GM18526 (cell line): ENCODE data around the gene LRIG3.

Experiments used
- POLR2A ChIP-seq: IDR thresholded peaks from 3 replicates; pipeline ENCODE4 v1.6.1; 2011; ENCODE audit not compliant: insufficient read length; ENCODE audit errors: extremely low read depth

Gene LRIG3

DNA sequence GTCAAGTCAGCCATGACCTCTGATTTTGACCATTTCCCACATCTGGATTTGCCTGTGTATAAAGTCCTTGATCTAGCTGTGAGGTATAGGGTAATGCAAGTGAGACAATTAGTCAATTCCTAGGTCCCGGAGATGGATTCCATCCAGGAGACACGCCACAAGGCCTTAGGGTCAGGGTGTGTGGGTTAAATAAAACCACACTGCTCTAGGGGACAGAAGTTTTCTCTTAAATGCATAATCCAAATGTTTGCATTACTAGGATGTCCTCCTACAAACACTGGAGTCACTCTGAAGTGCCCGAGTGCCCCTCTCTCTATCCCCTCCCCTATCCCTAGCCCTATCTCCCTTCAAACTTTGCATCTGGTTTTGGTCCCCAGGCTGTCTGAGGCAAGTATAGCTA is 26.8 kb downstream of the LRIG3 start:
- TF ChIP-seq POLR2A = no peak

DNA sequence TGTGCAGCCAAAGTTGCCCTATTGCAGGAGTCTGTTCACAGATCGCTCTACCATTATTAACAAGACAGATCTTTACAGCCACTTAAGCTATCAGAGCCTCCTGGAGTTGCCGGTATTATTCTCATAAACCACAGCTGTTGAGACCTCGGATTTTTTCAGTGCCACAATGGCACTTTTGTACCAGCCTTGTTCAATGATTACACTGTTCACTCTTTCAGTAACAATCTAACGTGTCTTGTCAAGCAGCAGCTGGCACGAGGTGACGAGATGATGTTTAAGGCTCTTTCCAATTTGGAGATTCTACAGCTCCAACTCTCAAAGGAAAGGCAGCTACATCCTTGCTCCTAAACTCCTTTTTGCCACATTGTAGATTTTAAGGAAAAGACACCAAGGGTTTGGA is 30.7 kb downstream of the LRIG3 start:
- no peak for TF ChIP-seq POLR2A

DNA sequence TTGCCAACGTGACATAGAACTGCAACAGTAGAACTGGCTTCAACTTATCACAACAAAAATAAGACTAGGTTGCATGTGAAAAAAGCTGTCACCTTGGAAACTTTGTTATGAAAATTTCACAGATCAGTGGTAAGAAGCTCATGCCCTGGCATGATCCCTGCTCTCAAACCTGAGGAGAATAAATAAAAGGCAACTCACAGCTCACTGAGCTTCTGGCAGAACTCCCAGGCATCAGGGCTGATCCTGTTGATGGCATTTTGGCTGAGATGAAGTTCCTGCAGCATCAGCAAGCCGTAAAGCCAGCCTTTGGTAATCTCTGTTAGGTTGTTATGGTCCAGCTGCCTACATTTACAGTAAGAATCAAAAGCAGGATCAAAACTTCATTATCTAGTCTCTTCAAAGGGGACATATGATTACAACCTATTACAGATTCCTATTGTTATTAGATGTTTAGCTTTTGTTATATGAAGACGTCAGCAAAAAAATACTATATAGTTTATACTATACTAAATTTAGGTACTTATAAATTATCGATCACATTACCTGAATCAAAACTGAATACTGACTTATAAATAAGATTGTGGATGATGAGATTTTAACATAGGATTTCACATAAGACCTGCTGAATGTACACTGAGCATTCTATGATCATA is 32.0 kb downstream of the LRIG3 start:
- no peak for TF ChIP-seq POLR2A

DNA sequence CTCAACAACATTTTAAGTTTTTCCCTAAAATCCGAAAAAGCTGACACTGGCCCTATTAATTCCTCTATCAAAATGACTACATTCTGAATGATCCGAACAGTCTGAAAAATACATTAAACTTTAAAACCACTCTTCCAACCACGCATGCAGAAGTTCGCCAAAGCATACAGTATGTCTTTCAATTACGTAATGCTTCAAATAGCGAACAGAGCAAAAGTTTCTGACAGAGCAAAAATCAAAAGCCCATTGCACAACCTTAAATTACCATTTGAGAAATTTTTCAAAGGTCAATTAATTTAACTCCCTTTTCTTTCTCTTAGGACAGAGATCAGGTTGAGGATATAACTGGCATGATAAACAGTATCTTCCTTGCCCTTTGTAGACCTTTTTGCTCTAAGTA is 33.2 kb downstream of the LRIG3 start:
- TF ChIP-seq POLR2A = no peak

DNA sequence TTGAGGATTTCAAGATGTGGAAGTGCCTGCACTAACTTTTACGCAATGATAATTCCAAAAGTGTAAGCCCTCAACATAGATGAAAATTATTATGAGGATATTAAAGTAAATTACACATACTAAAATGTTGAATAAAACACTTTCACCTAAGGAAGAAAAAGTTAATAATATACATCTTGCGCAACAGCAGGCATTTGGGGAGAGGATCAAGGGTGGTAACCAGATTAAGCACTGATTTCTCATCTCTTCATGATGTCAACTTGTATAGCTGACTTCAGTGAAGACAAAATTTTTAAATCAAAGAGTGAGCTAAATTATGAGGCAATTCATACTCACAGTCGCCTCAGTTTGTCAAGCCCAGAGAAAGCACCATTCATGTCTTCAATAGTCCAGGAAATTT is 33.8 kb downstream of the LRIG3 start:
- TF ChIP-seq POLR2A = no peak

DNA sequence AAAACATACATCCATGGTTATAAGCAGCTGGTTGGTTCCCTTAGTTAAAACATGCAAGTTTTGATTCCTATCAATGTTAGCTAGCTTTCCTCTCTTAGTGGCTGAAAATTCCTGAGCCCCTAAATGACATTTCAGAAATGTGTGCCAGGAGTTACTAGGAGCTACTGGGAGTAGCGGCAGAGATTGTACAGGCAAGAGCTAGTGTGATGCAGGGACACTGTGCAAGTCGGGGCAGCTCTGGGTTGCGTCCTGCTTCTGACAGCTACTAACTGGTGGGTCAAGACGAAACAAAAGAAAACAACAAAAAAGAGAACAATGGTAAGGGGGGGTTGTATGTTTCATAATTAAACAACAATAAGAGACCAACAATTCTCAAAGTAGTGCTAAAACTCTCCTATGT is 35.4 kb downstream of the LRIG3 start:
- TF ChIP-seq POLR2A = no peak

DNA sequence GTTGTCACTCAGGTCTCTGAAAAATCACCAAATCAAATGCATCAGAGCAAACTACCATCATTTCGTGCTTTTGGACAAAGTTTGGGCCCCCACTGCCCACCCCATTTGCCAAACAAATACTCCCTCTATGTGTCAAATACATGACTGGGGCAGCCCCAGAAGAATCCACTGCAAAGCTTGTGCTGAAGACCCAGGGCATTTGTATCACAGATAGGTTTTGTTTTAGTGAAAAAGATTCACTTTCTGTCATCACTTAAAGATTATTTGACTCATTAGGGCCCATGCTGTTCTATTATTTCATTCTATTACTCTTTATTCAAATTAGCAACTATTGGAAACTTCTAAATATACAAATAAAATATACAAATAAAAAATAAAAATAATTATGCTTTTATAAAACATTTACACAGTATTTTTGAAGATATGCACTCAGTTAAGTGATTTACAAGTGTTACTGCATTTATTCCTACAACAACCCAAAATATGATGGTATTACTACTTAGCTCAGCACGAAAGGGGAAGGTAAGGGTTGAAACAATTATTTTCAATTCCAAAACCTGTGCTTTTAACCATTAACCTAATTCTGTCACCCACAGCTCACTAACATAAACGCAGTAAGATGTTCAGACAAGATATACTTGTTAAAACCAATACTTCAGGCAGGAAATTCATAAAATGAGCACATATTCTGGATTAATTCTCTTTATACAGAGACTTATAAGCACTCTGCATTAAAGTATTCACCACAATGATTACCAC is 36.5 kb downstream of the LRIG3 start:
- TF ChIP-seq POLR2A = no peak

DNA sequence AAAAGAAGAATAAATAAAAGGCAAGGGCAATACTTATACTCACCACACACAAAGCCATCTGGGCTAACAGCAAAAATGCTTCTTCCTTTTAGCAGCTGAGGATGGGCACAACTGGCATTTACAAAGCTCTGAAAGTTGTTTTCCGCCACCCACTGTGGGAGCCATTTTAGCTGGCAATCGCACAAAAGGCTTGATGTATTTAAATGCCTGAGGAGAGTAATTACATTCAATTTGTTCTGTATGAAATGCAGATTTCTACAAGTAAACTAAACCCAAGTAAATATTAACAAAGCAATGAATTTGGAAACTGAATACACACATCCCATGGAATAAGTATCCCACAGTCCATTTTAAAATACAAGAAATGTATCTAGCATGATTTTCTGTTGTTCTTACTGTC is 37.5 kb downstream of the LRIG3 start:
- TF ChIP-seq POLR2A = no peak

DNA sequence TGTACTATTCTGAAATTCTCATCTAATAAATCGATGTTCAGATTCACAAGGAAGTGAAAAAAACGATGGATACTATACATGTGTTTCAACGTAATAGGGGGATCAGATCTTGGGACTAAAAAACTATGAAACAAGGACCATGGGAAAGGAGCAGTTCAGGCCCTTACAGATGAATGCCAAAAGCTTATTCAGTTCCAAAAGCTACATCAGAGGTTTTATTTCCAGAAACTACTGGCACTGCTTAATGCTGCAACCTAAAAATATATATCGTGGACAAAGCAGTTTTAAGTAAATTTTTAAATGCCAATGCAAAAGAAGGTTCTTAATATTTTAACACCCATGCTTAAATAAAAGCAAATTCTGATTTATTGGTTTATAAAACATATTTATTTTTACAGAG is 38.5 kb downstream of the LRIG3 start:
- TF ChIP-seq POLR2A = no peak

DNA sequence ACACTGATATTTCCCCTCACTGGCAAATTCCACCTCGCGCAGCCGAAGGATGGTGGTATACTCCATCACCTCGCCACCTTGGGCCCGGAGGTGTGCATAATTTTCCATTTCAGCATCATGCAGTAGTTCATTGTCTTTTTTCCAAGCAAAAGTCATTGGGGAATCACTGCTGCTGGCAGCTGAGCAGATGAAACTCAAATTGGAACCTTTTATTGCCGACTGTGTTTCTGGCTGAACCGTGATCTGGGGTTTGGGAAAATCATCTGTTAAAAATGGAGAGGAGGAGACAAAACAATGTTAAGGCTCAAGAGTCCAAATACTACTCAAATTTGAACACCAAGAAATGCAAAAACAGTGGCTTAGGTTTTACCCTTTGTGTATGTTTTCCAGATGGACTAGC is 39.7 kb downstream of the LRIG3 start:
- no peak for TF ChIP-seq POLR2A

DNA sequence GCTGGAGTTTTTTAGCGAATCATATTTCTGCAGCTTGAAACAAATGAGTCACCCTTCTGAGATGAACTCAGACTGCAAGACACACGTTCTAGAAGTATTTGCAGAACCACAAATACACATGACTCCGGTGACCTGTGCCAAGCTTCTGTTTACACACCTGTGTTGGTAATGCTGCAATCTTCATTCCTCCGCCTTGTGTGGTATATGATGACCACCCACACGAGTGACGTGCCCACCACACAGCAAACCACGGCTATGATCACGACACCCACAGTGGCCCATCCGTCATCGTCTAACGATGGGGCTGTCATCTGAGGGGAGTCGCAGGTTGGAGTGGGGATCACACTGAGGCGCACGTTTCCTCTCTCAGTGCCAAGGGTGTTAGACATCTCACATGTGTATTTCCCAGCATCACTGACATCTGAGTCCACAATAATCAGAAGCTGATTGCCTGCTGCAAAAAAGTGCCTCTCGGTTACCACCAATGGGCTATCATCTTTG is 43.0 kb downstream of the LRIG3 start:
- TF ChIP-seq POLR2A = no peak

DNA sequence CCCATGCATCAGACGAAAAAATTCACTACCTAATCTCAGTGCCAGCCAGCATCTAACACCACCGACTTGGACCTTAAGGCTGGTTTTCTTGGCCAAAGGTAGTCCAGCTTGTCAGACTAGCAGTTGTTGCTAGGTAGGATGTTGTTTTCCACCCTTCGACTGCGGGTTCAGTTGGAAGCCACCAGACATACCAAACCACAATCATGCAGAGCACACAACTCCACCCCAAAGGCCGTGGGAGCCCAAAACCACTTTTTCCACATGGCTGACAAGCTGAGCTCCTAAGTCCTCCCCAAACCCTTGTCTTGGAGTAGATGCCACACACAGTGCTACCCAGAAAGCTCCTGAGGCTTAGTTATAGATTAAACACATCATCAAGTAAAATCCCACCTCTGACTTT is 46.8 kb downstream of the LRIG3 start:
- TF ChIP-seq POLR2A = no peak

DNA sequence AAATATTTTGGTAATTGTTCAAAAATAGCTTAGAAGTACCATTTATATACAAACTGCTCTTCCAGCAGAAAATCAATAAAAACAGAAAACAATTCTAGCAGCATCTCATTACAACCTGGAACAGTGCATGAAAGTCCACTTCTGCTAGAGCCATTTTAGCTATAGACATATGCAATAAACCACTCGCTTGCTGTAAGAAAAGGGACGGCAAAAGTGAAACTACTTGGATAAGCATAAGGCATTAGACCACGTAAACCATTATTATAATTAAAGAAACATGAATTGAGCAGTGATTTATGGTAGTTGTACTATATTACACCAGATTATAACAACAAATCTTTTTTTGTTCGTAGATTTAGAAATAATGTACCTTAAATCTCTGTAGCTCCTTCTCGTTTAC is 48.7 kb downstream of the LRIG3 start:
- no peak for TF ChIP-seq POLR2A

DNA sequence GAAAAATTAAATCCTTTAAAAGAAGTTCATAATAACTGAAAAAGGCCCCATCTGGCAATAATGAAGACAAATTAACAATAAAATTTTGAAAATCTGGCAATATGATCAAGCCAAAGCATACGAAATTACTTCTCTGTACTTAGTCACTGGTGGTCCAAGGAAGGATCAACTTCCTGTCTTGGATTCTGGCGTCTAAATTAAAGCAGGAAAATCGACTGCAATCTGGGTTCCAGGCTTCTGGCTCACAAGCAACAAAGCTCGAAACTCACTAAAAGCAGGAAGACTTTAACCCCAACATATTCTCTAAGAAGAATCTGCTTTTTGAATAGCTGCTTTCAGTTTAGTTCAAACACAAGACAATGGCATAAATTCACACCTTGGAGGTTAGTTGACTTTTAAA is 49.7 kb downstream of the LRIG3 start:
- no peak for TF ChIP-seq POLR2A

DNA sequence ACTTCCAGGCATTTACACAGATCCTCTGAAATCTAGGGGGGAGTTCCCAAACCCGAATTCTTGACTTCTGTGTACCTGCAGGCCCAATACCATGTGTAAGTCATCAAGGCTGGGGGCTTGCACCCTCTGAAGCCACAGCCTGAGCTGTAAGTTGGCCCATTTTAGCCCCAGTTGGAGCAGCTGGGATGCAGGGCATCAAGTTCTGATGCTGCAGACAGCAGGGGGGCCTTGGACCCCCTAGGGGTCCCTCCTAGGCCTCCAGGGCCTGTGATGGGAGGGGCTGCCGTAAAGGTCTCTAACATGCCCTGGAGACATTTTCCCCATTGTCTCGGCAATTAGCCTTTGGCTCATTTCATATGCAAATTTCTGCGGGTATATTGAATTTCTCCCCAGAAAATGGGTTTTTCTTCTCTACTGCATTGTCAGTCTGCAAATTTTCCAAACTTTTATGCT is 59.5 kb downstream of the LRIG3 start:
- no peak for TF ChIP-seq POLR2A

DNA sequence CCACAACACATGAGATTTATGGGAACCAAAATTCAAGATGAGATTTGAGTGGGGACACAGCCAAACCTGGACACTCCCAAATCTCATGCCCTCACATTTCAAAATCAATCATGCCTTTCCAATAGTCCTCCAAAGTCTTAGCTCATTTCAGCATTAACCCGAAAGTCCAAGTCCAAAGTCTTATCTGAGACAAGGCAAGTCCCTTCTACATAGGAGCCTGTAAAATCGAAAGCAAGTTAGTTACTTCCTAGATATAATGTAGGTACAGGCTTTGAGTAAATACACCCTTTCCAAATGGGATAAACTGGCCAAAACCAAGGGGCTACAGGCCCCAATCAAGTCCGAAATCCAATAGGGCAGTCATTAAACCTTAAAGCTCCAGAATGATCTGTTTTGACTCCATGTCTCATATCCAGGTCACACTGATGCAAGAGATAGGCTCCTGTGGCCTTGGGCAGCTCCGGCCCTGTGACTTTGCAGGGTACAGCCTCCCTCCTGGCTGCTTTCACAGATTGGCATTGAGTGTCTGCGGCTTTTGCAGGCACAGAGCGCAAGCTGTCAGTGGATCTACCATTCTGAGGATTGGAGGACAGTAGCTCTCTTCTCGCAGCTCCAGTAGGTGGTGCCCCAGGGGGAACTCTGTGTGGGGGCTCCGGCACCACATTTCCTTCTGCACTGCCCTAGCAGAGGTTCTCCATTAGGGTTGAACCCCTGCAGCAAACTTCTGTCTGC is 60.1 kb downstream of the LRIG3 start:
- no peak for TF ChIP-seq POLR2A

DNA sequence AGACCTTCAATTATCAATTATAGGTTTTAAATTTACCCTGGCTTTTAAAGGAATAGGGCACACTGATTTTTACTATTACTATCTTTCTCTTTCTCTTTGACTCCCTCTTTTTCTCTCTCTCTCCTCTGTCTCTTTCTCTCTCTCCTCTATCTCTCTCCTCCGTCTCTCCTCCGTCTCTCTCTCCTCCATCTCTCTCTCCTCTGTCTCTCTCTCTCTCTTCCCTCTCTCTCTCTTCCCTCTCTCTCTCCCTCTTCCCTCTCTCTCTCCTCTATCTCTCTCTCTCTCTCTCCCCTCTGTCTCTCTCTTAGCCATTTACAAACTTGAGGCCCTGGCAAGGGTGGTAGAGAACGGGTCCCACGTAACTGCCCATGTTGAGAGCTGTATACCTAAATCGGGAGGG is 62.3 kb downstream of the LRIG3 start:
- no peak for TF ChIP-seq POLR2A

DNA sequence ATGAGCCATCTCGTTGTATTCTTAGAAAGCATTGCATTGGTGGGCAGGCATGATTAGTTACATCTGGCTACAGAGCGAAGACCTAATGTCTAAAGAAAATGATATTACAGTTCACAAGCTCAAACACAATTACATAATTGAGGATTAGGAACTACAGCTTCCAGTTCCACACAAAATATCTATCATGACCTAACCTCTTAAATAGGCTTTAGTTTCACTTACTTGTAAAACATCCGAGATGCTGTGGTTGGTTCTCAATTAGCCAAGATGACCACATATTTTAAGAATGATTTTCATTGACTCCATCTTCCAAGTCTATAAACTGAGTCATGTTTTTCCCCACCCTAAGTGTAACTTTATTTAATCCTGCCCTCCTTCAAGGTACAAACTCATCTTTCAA is 69.5 kb downstream of the LRIG3 start:
- TF ChIP-seq POLR2A = no peak
